IPS DF 6.9 (cell line): ENCODE measurements around the gene CYGB.

ENCODE experiments used
- DNase-seq: peaks from one replicate; pipeline ENCODE4 v3.0.0-alpha.2; 2013; ENCODE audit warnings: low read depth, low spot score
- H3K27ac ChIP-seq: one replicate; pipeline ENCODE4 v1.5.1; 2013; ENCODE audit warnings: low read length, control low read depth
- H3K27me3 ChIP-seq: 2 replicates; pipeline ENCODE4 v1.6.1; 2013; ENCODE audit warnings: mild to moderate bottlenecking, low read length; ENCODE audit not compliant: control insufficient read depth, insufficient read depth
- H3K36me3 ChIP-seq: 2 replicates; pipeline ENCODE4 v1.6.1; 2013; ENCODE audit warnings: low read length; ENCODE audit not compliant: control insufficient read depth, insufficient read depth
- H3K4me1 ChIP-seq: 2 replicates; pipeline ENCODE4 v1.6.1; 2013; ENCODE audit warnings: low read length; ENCODE audit not compliant: control insufficient read depth, insufficient read depth
- H3K4me3 ChIP-seq: 2 replicates; pipeline ENCODE4 v1.5.1; 2013; ENCODE audit warnings: mild to moderate bottlenecking, low read length
- H3K9me3 ChIP-seq: 2 replicates; pipeline ENCODE4 v1.6.1; 2013; ENCODE audit warnings: low read length, inconsistent platforms; ENCODE audit not compliant: control insufficient read depth, insufficient read depth
- WGBS: extraction: QIAGEN DNeasy Blood & Tissue Kit; methylation state at CpG from one replicate; pipeline ENCODE4 v1.1.7; 2013; ENCODE audit warnings: mixed read lengths, missing lambda C conversion rate; ENCODE audit not compliant: insufficient read length, insufficient coverage; 5-methylcytosine and 5-hydroxymethylcytosine counted together

The CYGB gene

DNA sequence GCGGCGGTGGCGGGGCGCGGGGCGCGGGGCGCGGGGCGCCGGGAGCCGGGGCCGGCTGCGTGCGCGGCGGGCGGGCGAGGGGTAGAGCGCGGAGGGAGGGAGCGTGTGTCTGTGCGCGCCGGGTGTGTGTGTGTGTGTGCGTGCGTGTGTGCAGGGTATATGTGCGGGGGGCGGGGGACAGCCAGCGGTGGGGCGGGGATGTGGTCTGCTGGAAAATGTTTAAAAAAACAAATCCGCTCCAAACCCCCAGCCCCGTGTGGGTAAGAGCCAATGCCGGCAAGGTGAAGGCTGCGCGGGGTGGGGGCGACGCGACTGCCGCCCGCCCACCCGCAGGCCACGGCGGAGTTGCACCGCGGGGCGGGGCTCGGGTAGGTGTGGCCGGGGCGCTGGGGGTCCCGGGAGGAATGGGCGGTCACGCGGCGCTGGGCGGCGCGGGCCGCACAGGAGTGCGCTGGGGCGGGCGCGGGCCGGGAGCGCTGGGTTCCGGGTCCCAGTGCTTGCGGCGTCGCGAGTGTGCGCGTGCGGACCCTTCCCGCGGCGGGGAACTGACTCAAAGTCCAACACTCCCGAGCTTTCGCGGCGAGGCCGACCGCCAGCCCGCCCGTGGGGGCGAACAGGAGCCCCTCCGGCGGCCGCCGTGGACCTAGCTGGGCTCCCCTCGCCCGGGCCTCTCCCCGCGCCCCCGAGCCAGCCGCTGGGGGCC is at the start of gene CYGB:
Gene CYGB, minus strand, starts transcription at position 132 of the 703 bp plus-strand sequence. CDS start 167 bp downstream, outside the sequence.
- Histone ChIP-seq H3K36me3 (no peaks in the 10 kb centered on the region), H3K27ac (no peak within 1 kb of the TSS), H3K27me3 (peaks cover 14% of the 10 kb centered on the region; the same call in 1 of the 2 replicates), H3K4me3 (peak within 1 kb of the TSS; percentile 66; the same call in 1 of the 2 replicates), H3K9me3 (no peaks in the 10 kb centered on the region), H3K4me1 (peaks cover 6% of the 10 kb centered on the region)
- WGBS, result no CpG with 5 or more reads among the region's 95 CpGs
- no peak for DNase-seq

DNA sequence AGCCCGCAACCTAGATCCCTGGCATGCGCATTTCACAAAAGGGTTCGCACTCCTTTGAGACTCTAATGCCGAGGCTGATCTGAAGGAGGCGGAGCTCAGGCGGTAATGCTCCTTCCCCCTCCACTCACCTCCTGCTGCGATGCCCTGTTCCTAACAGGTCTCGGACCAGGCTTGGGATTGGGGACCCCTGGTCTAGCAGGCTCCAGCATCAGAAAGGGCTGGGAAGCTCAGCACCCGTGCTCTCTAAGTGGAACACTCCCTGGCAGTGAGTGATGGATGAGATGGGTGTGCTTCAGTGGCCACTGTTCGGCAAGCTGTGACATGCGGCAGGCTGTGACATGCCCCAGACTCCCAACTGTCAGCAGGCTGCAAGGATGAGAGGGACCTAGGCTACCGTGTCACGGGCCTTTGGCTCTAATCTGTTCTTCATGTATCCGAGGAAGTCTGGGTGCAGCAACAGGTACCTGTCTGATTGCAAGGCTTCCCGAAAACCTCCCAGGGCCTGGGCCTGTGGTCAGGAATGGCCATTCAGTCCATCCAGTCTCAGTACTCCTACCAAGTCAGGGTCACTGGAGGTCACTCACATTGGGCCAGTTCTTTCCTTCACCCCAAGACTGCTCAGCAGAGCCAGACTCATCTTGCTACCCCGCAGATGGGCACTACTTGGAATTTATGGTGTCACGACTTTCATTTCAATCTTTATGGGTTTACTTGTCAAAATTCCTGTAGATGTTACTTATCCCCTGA is 49.4 kb upstream of the CYGB start:
- H3K36me3 ChIP-seq, result no peaks in the 10 kb centered on the region
- H3K27ac ChIP-seq, result no peak overlapping the region
- peaks cover 3% of the 10 kb centered on the region; the same call in 1 of the 2 replicates for H3K4me1 ChIP-seq
- H3K4me3 ChIP-seq, result no peak overlapping the region
- H3K9me3 ChIP-seq, result no peaks in the 10 kb centered on the region
- no CpG with 5 or more reads among the region's 17 CpGs for WGBS
- no peak for DNase-seq
- peaks cover 33% of the 10 kb centered on the region for H3K27me3 ChIP-seq

- Histone ChIP-seq H3K36me3 (no peaks in the 10 kb centered on the region), H3K9me3 (no peaks in the 10 kb centered on the region), H3K27me3 (peaks cover 33% of the 10 kb centered on the region), H3K4me3 (peak within 1 kb of the TSS; percentile 38; the same call in 1 of the 2 replicates), H3K4me1 (peaks cover 5% of the 10 kb centered on the region; the same call in 1 of the 2 replicates), H3K27ac (no peak within 1 kb of the TSS)
- WGBS, result no CpG with 5 or more reads among the region's 84 CpGs
- no peak for DNase-seq
These were observed 48.4 kb upstream of the CYGB start, which contains the start of gene ST6GALNAC2 for GRCh38 chr17:76585649-76586593. TSS of gene ST6GALNAC2 (minus strand) at chr17:76585860. CDS start at chr17:76585808, 52 bp downstream.

DNA sequence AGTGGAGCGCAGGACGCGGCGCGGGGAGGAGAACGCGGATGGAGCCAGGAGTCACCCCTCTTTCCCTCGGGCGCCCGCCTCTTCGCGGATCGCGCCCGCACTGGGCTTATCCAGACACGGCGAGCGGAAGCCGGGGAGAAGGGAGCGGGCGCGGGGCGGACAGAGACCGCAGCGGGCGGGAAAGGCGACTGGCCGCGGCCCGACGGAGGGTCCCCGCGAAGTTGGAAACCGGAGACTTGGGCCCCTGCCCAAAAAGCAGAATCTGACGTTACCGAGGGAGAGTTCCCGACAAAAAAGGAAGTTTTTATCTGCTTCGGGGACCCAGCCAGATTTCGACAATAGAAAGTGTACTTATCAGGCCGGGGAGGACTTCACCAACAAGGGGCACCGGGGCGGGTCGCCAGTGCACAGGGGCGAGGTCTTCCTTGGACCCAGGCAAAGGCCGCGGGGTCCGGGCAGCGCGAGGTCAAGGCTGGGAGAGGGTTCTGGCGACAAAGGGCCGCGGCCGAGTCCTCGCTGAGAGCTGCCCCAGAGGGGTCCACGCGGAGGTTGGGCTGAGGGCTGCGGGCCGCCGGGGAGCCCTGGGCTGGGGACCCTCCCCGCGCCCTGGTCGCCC is 47.6 kb upstream of the CYGB start:
- no peaks in the 10 kb centered on the region for H3K9me3 ChIP-seq
- H3K36me3 ChIP-seq, result no peaks in the 10 kb centered on the region
- no peak overlapping the region for H3K27ac ChIP-seq
- H3K4me1 ChIP-seq, result peaks cover 5% of the 10 kb centered on the region; the same call in 1 of the 2 replicates
- H3K27me3 ChIP-seq, result peaks cover 33% of the 10 kb centered on the region
- no peak for DNase-seq
- peak overlapping the region; percentile 38; the same call in 1 of the 2 replicates for H3K4me3 ChIP-seq
- no CpG with 5 or more reads among the region's 62 CpGs for WGBS

- no peak overlapping the region for H3K27ac ChIP-seq
- H3K9me3 ChIP-seq, result no peaks in the 10 kb centered on the region
- peak overlapping the region; percentile 38; the same call in 1 of the 2 replicates for H3K4me3 ChIP-seq
- no peaks in the 10 kb centered on the region for H3K36me3 ChIP-seq
- no peak for DNase-seq
- no CpG with 5 or more reads among the region's 17 CpGs for WGBS
- peaks cover 33% of the 10 kb centered on the region for H3K27me3 ChIP-seq
- H3K4me1 ChIP-seq, result peaks cover 5% of the 10 kb centered on the region; the same call in 1 of the 2 replicates
These were observed 47.0 kb upstream of the CYGB start for GRCh38 chr17:76584427-76585032.

DNA sequence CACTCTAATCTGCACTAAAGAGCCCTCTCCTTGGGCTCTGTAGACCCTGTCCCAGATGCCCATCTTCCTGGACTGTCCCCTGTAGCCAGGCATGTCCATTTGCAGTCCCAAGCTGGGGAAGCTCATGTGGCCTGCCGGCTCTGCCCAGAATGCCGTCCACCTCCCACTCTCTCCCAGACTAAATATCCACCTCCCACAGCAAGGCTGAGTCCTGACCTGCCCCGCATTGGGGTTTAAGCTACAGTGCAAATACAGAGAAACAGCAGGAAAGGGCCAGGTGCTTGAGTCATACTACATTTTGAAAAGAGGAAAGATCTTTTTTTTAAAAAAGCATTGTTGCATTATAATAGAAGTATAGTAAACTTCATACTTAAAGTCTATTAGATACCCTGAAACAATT is 45.2 kb upstream of the CYGB start:
- no CpG with 5 or more reads among the region's 3 CpGs for WGBS
- Histone ChIP-seq H3K9me3 (no peaks in the 10 kb centered on the region), H3K27ac (no peak overlapping the region), H3K36me3 (no peaks in the 10 kb centered on the region), H3K4me1 (peaks cover 5% of the 10 kb centered on the region; the same call in 1 of the 2 replicates), H3K4me3 (no peak overlapping the region), H3K27me3 (peaks cover 36% of the 10 kb centered on the region)
- DNase-seq, result no peak

DNA sequence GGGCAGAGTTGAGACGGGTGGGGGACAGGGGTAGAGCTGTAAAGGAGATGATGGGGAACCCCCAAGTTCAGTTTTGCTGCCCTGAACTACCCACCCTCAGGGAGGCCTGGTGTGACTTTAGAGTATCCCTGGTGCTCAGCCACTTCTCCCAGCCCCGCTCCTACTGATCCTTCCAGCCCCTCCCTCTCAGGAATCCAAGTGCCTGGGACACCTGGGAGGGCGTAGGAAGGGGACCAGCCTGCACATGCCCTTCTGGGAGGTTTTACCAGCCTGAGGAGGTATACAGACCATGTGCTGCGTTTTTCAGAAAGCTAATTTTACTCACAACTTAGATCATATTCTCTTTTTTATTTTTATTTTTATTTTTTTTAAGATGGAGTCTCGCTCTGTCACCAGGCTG is 44.0 kb upstream of the CYGB start:
- no CpG with 5 or more reads among the region's 5 CpGs for WGBS
- Histone ChIP-seq H3K27ac (no peak overlapping the region), H3K9me3 (no peaks in the 10 kb centered on the region), H3K4me1 (0 out of 2 replicates have a peak, but pooled peaks cover 2% of the 10 kb centered on the region), H3K4me3 (no peak overlapping the region), H3K36me3 (no peaks in the 10 kb centered on the region), H3K27me3 (peaks cover 29% of the 10 kb centered on the region)
- no peak for DNase-seq

DNA sequence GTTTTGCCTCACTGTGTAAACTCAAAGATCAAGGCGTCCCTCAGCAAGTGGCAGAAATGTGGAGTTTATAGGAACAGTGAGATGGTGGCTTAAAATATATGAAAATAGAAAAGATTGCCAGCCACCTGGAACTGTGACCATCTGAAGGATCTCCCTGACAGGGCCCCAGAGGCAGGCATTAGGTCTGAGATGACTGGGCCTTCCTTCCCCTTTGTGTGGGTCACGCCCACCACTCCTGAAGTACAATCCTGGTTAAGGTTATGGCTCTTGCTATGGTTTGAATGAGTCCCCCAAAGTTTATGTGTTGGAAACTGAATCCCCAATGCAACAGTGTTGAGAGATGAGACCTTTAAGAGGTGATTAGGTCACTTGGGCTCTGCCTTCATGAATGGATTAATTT is 41.8 kb upstream of the CYGB start:
- Histone ChIP-seq H3K4me3 (no peak overlapping the region), H3K36me3 (no peaks in the 10 kb centered on the region), H3K27ac (no peak overlapping the region), H3K4me1 (0 out of 2 replicates have a peak, but pooled peaks cover 2% of the 10 kb centered on the region), H3K9me3 (no peaks in the 10 kb centered on the region), H3K27me3 (peaks cover 9% of the 10 kb centered on the region)
- no CpG with 5 or more reads among the region's 2 CpGs for WGBS
- no peak for DNase-seq

DNA sequence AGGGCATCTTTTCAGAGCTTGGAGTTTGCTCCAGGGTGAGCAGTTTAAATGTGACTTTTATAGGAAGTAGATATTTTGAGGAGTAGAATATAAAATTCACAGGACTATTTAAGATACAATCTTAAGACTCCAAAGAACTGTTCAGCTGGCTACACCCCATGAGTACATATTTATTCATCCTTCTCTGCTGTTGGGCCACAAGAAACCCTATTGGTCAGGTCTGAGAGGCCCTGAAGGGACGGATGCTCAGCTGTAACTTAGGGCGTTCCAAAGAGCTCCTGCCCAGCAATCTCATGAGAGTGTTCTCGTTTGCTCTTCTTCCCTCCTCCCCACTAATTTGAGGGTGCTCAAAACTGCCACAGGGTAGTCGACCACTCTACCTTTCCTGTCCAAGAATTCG is 40.9 kb upstream of the CYGB start:
- no peaks in the 10 kb centered on the region for H3K9me3 ChIP-seq
- no peaks in the 10 kb centered on the region for H3K36me3 ChIP-seq
- H3K4me1 ChIP-seq, result 0 out of 2 replicates have a peak, but pooled peaks cover 2% of the 10 kb centered on the region
- no peak overlapping the region for H3K27ac ChIP-seq
- no CpG with 5 or more reads among the region's 5 CpGs for WGBS
- H3K27me3 ChIP-seq, result peaks cover 5% of the 10 kb centered on the region
- no peak overlapping the region for H3K4me3 ChIP-seq
- DNase-seq, result no peak
